RPMI7951 (cell line): Measurements from ENCODE around the gene CMTM4. TPM values are rescaled to one million over a fixed set of nuclear protein-coding genes. Genes with fewer than 3 reads are reported as not detected.

Source experiments
- DNase-seq: peaks from one replicate; pipeline ENCODE4 v3.0.0-alpha.2; 2012; ENCODE audit warnings: low read depth
- total RNA-seq: library from RNA; depleted of rRNA; stranded (reverse); fragments of >200 nt; shearing (Covaris generic); gene quantifications from 2 replicates; pipeline ENCODE4 v1.2.3, GENCODE V29; 2014; rRNA removed

CMTM4 gene
- total RNA-seq, 1 experiment from 2014 or later: 20.5 TPM

DNA sequence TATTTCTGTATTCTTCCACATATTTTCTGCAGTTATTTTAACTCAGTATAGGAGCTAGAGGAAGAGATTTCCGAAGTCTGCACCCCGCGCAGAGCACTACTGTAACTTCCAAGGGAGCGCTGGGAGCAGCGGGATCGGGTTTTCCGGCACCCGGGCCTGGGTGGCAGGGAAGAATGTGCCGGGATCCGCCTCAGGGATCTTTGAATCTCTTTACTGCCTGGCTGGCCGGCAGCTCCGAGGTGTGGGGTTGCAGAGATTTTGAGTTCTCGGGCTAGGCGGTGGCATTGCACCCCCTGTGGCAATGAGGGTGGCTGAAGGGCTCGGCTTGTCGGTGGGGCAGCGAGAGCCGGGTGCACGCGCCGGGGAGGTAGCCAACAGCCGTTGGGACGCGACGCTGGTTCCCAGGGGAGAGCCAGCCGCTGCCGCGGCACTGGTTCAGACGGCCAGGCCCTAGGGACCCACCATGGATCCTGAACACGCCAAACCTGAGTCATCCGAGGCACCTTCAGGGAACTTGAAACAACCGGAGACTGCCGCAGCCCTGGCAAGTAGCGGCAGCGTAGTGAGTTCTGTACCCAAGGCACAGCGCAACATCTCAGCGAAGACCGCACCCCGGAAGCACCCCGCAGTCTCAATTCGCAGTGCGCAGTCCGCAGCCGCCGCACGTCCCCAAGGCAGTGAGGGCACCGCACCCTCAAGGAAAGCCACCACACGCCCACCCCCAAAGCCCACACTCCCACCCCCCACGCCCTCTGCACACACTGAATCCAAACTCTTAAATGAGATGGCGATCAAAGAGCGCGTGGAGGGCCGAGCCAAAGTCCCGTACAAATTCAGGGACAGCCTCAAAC is 130.3 kb downstream of the CMTM4 start, which contains the start of gene CMTM1:
Gene CMTM1, plus strand, starts transcription at position 389 of the 851 bp plus-strand sequence. Its CDS starts 75 bp downstream, at position 464.
- no peak for DNase-seq

Other genes starting within 250 kb of the CMTM4 start
- gene TK2, start 146.6 kb downstream of the CMTM4 start, total RNA-seq: 43.4 and 52.4 TPM in 2 replicates
- 334 and 338 TPM in 2 replicates for gene CKLF, start 144.2 kb downstream of the CMTM4 start, total RNA-seq
- 6.0 and 6.4 TPM in 2 replicates for gene CMTM1, start 130.3 kb downstream of the CMTM4 start, total RNA-seq
- 0.98 TPM in 1 of 2 replicates, not detected in the other for gene CMTM2, start 117.3 kb downstream of the CMTM4 start, total RNA-seq
- gene CMTM3, start 92.0 kb downstream of the CMTM4 start, total RNA-seq: 47.9 and 49.2 TPM in 2 replicates
- gene DYNC1LI2, start 54.9 kb upstream of the CMTM4 start, total RNA-seq: 60.1 and 63.3 TPM in 2 replicates
- gene TERB1, start 104.8 kb upstream of the CMTM4 start, total RNA-seq: not detected in 2 replicates
- 125 and 135 TPM in 2 replicates for gene NAE1, start 134.2 kb upstream of the CMTM4 start, total RNA-seq
- not detected in 2 replicates for gene CA7, start 147.7 kb upstream of the CMTM4 start, total RNA-seq
- 6.1 and 6.6 TPM in 2 replicates for gene PDP2, start 183.8 kb upstream of the CMTM4 start, total RNA-seq
- gene CDH16, start 222.1 kb upstream of the CMTM4 start, total RNA-seq: not detected in 2 replicates
- gene RRAD, start 228.8 kb upstream of the CMTM4 start, total RNA-seq: 3.4 and 5.1 TPM in 2 replicates
- 254 and 336 TPM in 2 replicates for gene CIAO2B, start 237.7 kb upstream of the CMTM4 start, total RNA-seq
- 19.2 and 21.3 TPM in 2 replicates for gene CES2, start 238.8 kb upstream of the CMTM4 start, total RNA-seq